ENCODE data around the gene PNKP.

The PNKP gene

DNA sequence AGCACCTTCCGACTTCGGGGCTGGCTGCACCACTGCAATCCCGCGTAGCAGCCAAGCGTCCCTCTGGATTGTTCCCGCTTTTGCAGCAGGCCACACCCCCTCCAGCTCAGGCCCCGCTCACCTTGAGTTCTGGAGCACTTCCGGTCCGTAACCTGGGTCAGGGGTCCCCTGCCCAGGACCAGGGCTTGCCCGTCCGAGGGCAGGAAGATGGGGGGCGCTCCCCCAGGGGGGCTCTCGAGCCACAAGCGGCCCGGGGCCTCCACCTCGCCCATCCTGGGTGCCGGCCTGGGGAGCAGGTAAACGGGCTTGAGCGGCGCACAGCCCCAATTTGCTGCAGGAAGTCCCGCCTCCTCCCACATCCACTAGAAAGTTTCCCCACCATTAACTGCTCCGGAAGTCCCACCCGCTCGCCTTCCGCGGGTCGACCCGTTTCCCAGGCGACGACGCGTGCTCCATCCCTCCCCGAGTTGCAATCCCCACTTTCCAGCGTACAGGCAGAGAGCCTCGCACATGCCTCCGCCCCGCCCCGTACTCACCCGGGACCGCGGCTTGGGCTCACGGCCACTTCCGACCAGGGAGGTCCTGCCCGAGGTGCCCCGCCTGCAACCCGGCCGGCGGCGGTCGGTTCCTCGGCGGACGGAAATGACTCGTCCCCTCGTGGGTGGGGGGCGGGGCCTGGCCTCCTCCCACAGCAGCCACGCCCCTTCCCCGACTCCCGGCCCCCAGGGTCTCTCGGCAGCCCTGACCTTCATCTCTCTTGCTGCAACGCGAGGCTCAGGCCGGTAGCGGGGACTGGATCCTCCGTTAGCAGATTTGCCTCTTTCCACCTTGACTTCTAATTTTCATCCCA lies at the start of gene PNKP:
Gene PNKP, minus strand, starts transcription at position 644 of the 850 bp plus-strand sequence. Its CDS starts 372 bp downstream, at position 272.
- peak; percentile 95 for DNase-seq

DNA sequence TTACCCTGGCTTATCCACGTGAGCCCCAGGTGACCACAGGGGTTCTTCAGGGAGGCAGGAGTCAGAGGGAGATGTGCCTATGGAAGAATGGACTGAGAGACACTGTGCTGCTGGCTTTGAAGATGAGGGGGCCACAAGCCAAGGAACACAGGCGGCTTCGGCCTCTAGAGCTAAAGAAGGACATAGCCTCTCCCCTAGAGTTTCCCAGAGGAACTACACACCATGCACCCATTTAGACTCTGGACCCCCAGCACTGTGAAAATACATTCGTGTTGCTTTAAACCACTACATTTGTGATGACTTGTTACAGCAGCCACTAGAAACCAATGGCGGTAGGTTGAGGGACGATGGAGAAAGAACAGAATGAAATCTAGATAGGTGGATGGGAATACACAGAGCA lies 47.9 kb upstream of the PNKP start:
- no peak for DNase-seq

DNA sequence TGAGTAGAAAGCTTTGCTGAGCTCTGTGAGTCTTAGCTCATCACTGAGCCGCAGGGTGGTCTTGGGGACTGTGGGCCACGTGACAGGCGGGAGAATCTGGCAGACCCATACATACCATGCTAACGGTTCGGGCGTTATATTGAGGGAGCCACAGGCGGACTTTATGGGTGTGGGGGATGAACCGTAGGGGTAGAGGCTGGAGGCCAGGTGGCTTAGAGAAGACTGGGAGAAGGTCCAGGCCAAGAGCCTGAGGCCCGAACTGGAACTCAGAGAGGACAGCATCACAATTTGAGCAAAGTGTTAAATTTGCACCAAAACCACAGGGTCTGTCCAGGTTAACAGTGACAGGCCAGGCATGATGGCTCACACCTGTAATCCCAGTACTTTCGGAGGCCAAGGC lies 46.3 kb upstream of the PNKP start:
- DNase-seq: no peak

- DNase-seq: no peak
Measured at GRCh38 chr19:49912965-49913685, 45.7 kb upstream of the PNKP start.

- peak; percentile 95 for DNase-seq
Measured at GRCh38 chr19:49911381-49912145, 44.2 kb upstream of the PNKP start.

DNA sequence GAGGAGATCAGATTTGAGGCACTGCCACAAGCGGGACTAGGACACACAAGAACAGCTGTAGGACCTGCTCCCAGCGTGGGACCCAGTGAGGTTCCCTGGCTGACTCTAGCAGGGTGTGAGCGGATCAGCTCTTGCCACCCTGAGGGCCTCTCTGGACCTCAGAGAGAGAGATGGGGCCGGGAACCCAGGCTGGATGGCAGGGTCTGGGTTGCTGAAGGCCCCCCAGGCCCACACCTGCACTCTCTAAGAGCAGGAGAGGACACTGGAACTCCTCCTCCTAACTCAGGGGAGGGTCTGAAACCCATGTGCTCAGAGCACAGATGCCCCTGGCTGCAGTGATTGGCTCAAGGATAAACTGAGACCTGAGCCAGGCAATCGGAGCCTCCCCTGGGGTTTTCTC lies 42.8 kb upstream of the PNKP start:
- DNase-seq: no peak

- no peak for DNase-seq
Measured at GRCh38 chr19:49908480-49909420, 41.4 kb upstream of the PNKP start.

- DNase-seq: no peak
Measured at GRCh38 chr19:49907745-49908446, 40.5 kb upstream of the PNKP start.

- DNase-seq: no peak
Measured at GRCh38 chr19:49906879-49907564, 39.6 kb upstream of the PNKP start.

GRCh38 chr19:49904136-49904535 lies 36.8 kb upstream of the PNKP start:
- DNase-seq: peak; percentile 88

DNA sequence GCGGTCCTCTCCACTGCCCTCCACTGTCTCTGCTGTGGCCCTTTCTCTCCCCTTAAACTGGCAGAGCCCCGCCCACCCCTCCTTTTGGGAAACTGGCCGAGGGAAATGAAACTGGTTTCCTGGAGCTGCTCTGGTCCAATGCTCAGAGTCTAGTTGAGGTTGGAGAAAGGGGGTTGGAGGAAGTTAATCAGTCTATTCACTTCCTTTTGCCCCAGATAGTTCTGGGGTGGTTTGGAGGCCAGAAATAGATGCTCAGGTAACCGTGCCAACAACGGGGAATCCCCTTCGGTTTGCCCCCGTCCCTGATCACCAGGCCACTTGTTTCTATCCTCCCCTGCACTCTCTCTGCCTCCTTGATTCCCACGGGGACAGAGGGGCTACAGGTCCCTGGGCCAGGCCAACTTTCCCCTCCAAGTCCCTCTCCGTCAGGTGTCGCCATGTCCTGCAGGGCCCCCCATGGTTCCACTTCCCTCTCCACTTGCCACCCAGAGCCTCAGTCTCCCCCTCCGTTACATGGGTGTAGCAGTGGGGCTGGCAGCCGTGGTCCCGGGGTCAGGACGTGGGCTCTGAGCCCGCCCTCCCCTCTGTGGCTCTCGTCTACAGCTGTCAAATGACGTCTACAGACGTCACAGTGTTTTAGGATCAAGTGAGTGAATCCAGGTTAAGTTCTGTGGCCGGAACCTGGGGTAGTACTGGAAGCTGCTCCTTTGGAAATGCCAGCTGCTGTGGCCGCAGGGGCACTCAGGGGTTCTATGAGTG lies 29.7 kb upstream of the PNKP start, which contains the start of gene IL4I1:
Gene IL4I1, minus strand, starts transcription at position 25 of the 759 bp plus-strand sequence. CDS start 727 bp downstream, outside the sequence.
- DNase-seq: peak; percentile 96

GRCh38 chr19:49895566-49896297 lies 28.4 kb upstream of the PNKP start:
- no peak for DNase-seq

DNA sequence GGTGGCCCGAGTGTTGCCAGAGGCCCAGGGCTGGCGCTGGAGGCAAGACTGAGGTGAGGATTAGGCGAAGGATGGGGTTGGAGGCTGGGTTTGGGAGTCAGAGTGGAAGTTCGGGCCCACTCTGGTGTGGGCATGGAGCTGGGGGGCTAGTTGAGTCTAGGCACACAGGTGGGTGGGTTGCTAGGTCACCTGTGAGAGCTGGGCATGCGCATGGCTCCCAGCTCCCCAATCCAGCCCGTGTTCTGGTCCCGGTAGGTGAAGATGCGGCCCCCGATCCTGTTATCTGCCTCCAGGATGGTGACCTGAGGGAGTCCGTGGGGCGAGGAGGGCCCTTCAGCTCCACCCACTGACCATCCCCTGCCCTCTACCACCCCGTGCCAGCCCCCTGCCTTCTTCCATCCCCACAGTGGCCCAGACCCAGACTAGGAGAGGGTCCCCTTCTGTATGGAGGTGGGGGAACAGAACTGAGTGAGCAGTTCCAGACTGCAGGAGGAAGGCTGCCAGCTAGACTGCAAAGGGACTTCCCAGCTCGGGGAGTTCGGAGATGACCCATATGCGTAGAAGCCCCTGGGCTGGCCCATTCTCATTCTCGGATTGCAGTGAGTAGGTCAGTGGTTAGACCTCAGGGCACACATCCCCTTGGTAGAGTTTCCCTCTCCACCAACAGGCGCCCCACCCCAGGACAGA lies 27.6 kb upstream of the PNKP start:
- DNase-seq: peak; percentile 90

DNA sequence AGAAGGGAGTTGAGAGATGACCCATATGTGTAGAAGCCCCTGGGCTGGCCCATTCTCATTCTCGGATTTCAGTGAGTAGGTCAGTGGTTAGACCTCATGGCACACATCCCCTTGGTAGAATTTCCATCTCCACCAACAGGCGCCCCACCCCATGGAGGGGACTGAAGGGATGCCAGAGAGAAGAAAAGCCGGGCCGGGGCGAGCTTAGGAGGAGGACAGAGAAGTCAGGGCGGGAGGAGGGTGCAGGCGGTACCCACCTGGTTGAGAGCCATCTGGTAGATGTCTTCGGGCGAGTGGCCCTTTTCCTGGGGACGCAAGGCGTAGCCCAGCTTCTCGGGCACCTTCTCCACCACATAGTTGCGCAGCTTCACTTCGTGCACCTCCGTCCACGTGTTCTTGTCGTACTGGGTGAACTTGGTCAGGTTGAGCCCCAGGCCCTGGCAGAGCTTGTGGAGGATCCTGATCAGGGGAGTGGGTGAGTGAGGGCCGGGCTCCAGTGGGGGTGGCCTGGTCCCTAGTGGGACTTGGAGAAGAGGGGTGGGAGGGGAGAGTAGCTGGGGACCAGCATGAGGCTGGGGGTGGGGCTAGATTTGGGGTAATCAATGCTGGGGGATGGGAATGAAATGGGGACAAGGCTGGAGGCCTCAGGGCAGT lies 26.8 kb upstream of the PNKP start:
- DNase-seq: no peak

- no peak for DNase-seq
Measured at GRCh38 chr19:49892716-49893115, 25.3 kb upstream of the PNKP start.

- DNase-seq: no peak
Measured at GRCh38 chr19:49891393-49891792, 24.0 kb upstream of the PNKP start.

DNA sequence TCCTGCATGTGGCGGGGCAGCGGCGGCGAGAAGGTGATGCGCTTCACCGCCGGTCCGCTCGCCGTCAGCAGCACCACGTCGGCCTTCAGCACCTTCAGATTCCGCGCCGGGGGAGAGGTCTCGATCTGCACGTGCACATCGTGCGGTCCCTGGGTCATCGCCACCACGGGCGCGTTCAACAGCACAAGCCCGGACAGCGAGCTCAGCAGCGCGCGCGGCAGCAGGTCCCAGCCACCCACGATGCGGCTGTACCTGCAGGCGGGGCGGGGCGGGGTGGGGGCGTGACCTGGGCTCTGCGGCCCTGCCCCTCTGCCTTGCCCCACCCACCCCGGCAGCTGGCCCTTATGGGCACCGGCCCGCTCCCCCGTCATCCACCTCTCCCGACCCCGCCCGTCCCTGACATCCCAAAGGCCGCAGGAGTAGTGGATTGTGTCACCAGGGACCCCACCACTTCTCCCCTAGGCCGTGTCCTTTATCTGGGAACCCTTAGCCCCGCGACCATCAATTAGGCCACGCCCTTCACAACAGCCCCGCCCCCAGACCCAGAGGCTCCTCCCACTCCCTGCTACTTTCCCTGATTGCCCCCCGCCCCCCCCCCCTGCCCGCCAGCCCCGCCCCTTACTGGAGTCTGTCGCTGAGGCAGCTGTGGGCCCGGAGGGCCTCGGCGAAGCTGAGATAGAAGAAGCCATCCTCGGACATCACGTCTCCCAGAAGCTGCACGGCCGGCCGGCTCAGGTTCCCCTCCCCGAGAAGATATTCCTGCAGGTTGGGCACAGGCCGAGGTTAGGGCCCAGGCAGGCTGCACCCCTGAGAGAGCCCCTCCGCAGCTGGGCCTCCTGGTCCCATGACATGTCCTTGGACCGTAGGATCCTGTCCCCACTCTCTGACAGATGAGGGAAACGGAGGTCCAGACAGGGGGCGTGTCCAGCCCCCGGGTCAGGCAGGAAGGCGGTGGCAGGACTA lies 23.3 kb upstream of the PNKP start:
- DNase-seq: no peak
